AG08396 (cell line): ENCODE measurements around the gene METTL14.
A peak's percentile ranks its signal among the peaks of the same experiment; 100 is the strongest.
"Not testable (repeated sequence)": the region's sequence is repeated elsewhere in the genome, so short reads cannot be mapped to it uniquely, and the experiment has no call there.

Experiments
- DNase-seq: peaks from one replicate; pipeline ENCODE4 v3.0.0; 2012; ENCODE audit warnings: low spot score, mixed read lengths

Gene METTL14

DNA sequence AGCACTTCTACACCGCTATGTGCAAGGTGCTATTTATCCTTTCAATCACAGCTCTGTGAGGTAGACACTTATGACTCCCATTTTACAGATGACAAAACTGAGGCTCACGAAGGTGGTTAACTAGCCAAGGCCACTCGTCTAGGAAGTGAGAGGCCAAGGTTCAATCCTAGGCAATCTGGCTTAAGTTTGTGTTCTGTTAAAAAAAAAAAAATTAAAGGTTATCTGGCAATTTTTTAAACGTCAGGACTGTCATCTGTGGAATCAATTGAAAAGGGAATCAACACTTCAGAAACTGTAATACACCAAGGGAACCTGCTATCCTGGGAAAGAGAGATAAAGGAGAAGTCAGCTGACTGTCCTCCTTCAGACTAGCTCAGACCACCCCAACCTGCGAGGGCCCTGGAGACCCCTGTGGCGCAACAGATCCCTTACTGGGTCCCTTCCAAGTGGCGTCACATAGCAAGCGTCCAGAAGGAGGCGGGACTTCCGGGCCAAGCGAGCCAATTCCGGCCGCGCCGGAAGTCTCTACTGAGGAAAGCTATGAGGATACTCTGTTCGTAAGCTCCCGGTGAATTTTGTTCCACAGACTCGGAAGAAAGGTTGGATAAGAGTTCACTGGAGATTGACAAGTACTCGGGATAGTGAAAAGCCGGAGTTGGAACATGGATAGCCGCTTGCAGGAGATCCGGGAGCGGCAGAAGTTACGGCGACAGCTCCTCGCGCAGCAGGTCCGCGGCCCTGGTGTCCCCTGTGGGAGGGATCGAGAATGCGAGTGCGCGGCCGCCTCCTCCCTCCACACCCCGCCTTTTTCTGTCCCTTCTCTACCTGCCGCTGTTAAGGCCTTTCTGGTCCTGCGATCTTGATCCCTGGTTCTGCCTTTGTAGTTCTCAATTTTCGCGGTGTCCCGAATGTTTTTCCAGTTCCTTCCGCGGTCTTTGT lies at the start of gene METTL14:
Gene METTL14, plus strand, starts transcription at position 520 of the 939 bp plus-strand sequence. Its CDS starts 143 bp downstream, at position 663.
- DNase-seq, result peak; percentile 86

DNA sequence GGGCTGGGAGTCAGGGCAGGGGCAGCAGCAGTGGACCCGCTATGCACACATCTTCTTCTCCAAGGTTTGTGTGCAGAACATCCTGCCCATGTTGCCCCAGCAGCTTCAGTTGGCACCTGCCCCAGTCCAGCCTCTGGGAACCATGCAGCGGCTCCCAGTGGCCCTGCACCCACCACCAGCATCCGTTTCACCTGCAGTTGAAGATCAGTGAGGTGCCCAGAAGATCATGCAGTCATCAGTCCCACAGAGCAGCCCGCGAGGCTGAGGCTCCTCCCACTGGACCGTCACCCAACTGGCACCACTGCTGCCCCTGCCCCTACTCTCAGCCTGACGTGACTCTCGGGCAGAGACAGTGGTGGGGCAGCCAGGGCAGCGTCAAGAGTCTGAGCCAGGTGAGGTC lies 49.1 kb upstream of the METTL14 start:
- DNase-seq, result not testable (repeated sequence)

GRCh38 chr4:118664665-118665064 lies 20.5 kb upstream of the METTL14 start:
- not testable (repeated sequence) for DNase-seq

DNA sequence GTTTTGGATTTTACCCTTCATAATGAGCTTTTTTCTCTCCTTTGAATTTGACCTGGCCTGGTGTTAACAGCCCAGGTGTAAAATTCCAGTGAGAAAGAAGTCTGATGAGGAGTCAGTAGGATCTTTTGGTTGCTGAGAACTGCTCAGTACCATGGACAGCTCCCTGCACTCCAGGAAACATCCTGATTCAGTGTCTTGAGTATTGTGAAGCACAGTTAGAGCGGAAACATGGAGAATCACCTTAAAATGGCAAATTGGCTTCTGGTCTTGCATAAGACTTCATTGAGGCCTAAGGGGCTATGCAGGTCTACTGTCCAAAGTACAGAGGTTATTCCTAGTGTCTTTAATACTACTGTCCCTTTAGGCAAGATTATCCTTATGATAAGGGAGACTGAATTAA lies 16.0 kb upstream of the METTL14 start:
- peak; percentile 28 for DNase-seq

- not testable (repeated sequence) for DNase-seq
These were observed 14.2 kb upstream of the METTL14 start for GRCh38 chr4:118670968-118671367.

GRCh38 chr4:118676128-118676527 lies 9.1 kb upstream of the METTL14 start:
- DNase-seq, result no peak

DNA sequence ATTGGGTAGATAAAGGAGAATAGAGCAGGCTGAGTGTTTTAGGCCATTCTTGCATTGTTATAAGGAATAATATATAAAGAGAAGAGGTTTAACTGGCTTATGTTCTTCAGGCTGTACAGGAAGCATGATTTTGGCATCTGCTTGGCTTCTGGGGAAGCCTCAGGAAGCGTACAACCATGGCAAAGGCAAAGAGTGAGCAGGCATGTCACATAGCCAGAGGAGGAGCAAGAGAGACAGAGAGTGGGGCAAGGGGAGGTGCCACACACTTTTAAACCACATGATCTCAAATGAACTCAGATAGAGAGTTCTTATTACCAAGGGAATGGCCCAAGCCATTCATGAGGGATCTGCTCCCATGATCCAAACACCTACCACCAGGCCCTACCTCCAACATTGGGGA lies 4.4 kb upstream of the METTL14 start:
- no peak for DNase-seq

DNA sequence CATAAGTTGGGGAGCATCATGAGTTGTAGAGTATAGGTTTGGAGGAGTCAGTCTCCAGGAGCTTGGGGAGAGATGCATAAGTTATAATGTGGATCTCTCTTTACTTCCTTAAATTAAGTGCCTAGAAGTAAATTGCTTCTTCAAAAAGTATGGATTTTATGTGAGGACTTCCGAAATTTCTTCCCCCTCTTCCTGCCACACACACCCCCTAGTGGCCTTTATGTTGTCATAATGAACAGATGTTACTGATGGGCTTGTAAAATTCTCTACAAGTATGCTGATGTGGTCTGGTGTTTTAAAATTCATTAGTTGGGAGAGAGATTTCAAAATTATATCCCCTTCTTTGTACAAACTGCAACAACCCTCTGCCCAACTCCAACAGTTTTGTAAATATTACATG lies 2.3 kb upstream of the METTL14 start:
- DNase-seq, result peak; percentile 17

- DNase-seq, result no peak
These were observed 1.7 kb upstream of the METTL14 start for GRCh38 chr4:118683513-118683912.

DNA sequence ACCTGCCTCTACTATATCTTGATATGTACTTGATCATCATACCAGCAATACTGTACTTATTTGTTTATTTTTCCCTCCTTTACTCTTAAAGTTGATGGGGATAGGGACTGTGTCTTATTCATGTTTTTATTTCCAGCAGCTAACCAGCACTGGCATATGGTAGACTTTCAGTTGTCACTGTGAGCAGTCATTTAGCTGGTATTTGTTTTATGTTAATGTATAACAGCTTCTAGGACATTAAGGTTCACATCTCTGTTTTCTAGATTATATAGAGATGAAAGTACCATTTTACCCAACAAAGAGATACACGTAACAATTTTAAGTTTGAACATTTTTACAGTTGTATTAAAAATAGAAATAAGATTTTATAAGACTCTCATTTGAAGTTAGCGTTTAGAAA lies 17.9 kb downstream of the METTL14 start:
- DNase-seq, result no peak

DNA sequence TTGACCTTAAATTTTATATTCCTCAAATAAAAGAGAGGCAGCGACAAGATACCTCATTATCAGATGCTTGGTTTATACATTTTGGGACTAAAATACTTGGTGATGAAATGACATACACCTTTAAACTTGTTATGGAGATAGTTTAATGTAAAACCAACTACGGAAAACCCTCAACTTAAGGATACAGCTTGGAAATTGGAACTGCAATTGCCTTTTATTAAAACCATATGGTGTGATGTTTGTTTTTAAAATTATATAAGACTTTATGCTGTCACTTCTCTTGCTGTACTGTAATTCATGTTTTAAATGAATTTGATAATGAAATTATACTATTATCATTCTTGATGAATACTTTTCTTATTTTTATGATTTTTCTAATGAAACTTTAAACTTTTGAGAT lies 25.9 kb downstream of the METTL14 start:
- no peak for DNase-seq

DNA sequence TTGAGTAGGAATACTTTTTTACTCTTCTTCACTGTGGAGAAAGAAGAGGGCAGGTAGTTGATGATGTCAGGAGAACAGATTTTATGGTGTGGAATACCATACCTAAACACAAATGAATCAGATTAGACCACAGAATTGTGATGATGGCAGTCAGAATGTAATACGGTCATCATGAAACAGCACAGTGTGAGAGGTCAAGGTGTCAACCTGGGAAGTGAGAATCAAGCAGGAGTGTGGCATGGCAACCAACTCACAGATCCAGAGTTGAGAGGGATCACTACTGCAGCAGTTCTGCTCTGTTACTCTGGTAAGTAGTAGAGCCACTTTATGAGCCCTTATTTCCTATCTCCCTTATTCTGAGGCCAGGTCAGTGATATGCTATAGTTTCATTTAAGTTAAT lies 27.7 kb downstream of the METTL14 start:
- peak; percentile 22 for DNase-seq

DNA sequence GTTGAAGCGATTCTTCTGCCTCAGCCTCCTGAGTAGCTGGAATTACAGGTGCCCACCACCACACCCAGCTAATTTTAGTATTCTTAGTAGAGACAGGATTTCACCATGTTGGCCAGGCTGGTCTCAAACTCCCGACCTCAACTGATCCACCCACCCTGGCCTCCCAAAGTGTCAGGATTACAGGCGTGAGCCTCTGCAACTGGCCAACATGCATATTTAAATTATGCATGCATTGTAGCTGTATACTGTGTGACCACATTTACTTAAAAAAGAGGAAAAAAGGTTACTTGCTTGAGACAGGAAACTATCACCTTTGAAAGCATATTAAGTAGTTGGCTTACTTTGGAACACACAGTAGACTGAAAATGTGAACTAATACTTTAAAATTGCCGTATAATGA lies 29.5 kb downstream of the METTL14 start:
- no peak for DNase-seq

DNA sequence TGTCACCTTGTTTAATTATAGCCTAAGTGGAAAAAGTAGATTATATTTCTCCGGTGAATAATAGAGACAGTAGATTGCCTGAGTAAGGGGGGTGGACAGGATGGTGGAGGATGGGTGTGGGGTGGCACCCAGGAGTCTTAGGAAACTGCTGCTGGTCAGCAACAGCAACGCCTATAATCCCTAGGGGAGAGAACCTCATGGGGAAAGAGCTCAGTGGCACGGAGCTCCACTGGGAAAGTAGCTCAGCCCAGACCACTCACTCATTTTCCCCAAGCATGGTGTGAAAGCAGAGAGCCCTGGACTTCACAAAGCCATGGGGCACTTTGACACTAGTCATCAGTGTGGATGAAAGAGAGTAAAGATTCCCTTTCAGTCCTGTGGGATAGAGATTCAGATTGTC lies 31.1 kb downstream of the METTL14 start:
- DNase-seq, result no peak

DNA sequence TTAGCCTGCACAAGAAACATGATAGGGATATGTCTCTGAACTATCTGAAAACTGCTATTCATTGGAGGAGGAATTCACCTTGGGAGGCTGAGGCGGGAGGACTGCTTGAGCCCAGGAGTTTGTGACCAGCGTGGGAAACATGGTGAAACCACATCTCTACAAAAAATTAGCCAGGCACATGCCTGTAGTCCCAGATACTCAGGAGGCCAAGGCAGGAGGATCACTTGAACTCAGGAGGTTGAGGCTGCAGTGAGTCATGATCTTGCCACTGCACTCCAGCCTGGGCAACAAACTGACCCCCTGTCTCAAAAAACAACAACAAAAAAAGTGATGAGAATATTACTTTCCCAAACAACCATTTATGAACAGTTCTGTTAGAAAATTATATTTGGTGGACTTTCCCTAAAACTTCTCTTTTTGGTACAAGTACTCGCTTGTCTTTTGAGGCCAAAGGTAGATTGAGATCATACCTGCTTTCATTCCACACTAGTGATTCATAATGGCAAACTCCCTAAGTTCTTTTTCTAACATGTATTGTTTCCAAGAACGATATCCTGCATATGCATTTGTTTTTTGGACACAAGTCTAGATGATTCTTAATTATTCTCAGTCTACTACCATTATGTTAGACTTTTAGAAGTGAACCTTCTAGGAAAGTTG lies 33.4 kb downstream of the METTL14 start:
- DNase-seq, result no peak

GRCh38 chr4:118721752-118722151 lies 36.6 kb downstream of the METTL14 start:
- DNase-seq, result no peak

GRCh38 chr4:118723369-118723768 lies 38.2 kb downstream of the METTL14 start:
- DNase-seq, result no peak

- no peak for DNase-seq
These were observed 42.2 kb downstream of the METTL14 start for GRCh38 chr4:118727360-118727759.

DNA sequence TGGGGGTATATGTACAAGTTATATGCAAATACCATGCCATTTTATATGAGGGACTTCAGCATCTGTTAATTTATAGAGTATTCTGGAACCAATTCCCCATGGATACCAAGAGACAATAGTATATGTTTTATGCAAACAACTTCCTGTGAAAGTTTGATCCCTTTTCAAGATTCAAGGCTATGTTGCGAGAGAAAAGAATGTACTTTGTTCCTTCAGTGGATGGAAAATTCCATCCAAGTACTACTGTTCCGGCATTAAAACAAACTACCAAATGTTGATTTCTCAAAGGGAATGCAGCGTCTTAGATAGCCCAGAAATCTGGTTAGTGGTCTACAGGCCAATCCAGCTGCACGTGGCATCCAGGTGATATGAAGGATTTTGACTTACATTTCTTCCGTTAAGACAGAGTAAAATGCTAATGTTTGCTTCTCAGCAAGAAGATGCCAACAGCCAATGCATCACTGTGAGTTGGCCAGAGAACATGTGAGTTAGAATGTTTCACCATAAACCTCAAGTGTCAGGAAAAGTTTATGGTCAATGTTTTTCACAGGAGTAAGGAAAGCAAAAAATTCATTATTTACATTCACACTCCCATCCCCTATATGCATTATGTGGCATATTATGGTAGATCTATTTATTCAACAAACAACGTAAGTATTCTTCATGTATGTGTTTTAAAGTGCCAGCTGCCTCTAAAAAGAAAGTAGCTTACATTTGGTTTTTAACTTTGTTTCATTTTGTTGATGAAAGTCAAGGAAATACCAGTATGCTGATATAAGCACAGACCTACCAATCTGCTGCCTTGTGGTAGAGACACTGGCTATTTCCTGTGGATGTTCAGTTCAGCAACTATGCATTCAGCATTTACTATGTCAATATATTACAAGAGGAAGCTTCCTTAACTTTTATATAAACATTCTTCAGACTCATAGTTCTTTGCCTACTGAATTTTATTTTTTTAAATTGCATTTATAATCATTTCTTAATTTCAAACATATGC lies 44.4 kb downstream of the METTL14 start:
- peak; percentile 23 for DNase-seq

DNA sequence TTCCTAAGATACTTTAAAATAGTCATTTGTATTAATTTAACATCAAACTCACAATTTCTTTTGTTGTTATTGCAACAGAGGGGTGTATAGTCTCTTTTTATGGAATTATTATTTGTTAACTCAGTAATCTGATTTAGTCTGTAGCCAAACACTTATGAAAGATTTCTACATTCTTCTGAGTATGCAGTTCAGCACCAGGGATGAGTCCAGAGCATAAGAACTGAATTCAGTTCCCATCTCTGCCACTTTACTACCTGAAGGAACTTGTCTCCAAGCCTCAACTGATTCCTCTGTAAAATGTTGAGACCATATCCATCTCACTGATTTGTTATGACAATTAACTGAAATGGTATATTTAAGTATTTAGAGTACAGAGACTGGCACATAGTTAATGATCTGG lies 45.5 kb downstream of the METTL14 start:
- no peak for DNase-seq

- DNase-seq, result peak; percentile 49
These were observed 47.6 kb downstream of the METTL14 start for GRCh38 chr4:118732591-118733330.
